Amniotic epithelial cell (primary cell): ENCODE measurements around the gene IGSF21.

ENCODE experiments used
- DNase-seq: peaks from one replicate; pipeline ENCODE4 v3.0.0-alpha.2; 2010; ENCODE audit warnings: low read depth

IGSF21 gene

DNA sequence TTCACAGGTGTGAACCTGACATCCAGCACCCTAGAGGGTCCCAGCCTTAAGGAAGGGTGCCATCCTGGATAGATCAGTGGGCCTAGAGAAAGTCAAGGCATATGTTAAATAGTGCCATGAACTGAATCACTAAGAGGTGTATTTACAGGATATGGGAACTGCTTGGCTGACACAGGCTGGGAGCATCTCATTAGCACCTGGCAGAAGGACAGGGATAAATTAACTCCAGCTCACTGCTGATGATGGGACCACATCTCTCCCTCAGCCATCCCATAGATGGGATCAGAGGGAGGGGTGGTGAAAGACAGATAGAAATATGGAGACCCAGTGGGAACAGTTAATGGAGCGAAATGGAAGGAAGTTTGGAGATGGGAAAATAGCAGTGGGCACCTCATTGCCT is 122.0 kb downstream of the IGSF21 start:
- DNase-seq = no peak

DNA sequence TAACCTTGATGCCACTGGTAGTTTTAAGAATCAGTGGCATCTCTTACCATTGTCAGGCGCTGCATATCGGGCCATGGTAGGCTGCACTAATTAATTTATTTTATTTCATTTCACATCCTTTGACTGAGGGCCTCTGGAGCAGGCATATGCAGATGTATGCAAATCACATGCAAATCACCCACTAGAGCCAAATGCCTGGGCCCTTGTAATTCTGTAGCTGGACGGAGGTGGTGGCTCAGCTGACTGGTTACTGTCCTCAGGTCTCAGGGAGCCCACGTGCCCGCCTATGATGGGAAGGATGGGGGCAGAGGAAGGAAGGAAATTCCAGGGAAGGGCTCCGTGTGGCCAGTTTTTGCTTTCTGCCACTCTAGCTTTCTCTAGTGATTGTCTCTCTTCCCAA is 122.7 kb downstream of the IGSF21 start:
- no peak for DNase-seq

- no peak for DNase-seq
These were observed 123.2 kb downstream of the IGSF21 start for GRCh38 chr1:18230840-18231239.

DNA sequence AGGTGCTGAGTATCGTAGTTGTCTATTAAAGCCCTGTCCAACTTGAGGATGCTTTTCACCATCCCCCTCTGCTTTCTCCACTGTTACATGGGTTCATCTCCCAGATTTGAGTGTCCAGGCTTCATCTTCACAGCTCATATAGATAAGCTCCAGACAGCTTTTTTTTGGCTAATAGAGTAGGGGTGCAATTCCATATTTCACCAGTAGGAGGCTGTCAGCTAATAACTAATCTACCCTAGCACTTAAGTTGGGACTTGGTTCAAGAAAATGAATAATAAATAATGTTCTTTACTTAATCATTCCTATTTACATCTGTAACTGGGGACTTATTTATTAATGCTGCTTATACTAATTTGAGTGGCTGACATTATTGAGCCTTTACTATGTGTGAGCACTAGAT is 124.5 kb downstream of the IGSF21 start:
- DNase-seq = no peak

DNA sequence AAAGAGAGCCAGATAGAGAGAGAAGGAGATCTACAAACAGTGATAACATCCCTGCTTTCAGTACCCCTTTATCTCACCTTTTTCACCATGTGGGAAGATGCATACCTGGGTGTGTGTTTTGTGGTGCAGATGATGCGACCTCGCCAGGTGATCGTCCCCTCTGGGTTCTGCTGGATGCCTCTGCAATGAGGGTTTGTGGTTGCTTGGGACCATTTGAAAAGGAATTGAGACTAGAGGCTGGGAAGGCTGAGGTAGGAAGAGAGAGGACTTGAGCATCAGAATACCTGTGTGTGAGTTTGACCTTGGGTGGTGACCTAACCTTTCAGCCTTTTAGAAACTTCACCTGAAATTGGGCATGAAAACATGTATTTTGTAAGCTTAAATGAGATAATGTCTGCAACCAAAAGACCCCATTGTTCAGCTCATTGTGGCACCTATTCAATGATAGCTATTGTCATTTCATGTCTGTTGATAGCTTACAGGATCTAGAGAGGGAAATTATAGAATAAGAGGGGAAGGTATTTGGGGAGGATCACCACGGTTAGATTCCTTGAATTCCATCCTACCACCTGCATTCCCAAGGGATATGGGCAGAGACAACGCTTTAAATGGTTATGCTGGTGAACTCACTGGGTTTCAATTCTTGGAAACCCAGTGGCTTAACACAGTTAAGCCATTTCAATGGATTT is 125.7 kb downstream of the IGSF21 start:
- no peak for DNase-seq

DNA sequence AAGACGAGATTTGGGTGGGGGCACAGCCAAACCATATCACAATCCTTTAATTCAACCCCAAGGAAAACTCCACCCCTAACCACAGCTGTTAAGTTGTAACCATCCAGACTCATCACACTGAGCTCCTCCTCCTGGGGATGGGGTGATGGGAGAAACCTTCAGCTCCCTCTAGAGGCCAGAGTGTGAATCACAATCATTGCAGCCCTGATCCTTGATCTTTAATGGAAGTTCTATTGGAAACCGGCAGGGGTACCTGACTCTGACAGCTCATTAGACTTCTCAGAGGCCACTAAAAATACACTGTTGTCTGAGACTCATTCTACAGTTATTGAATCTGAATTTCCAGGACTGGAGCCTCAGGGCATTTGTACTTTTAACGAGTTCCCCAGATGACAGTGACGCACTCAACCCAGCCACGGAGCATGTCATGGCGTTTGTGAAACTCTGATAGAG is 127.2 kb downstream of the IGSF21 start:
- DNase-seq = no peak

DNA sequence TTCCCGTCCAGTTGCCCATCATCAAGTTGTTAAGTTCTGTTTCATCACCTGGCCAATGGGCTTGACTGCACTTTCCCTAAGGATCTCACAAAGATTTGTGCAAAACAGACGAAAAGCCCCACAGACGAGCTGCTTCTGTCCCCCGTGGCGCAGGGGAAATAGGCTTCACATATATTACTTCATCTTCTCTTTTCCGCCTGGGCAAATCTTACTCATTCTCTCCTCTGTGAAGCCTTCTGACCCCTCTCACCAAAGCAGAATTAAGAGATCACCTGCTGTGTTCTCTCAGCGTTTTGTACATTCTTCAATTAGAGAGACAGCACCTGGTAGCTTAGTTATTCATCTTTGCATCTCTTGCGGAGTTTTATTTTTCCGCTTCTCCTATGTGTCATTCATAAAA is 129.8 kb downstream of the IGSF21 start:
- no peak for DNase-seq

DNA sequence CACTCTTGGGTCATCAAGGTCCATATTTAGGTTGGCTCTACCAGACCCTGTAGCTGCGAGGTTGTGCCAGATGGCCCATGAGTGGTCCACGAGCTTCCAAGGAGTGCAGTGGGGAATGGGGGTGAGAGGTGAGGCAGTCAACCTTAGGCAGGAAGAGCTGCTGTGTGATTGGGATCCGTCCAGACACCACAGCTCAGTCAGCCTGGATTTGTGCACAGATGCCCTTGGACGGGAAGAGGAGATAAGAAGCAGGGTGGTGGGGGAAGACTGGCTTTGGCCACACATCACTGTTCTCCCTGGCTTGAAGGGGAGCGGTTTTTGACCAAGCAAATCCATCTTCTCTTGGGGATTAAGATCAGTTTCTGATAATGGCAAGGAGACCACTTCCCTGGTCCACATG is 130.6 kb downstream of the IGSF21 start:
- DNase-seq = no peak

DNA sequence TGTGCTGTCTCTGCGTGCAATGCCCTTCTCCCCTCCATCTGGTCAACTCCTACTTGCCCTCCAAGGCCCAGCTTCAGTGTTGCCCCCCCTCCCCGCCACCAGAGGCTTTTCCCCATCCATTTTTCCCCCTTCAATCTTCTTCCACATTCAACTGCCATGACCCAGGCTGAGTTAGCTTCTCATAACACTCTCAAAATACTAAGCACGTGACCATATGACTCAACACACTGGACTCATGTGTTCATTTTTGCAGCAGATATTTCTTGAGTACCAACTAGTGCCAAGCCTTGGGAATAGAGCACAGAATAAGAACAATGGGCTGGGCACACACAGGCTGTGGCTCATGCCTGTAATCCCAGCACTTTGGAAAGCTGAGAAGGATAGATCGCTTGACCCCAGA is 132.1 kb downstream of the IGSF21 start:
- DNase-seq = no peak

DNA sequence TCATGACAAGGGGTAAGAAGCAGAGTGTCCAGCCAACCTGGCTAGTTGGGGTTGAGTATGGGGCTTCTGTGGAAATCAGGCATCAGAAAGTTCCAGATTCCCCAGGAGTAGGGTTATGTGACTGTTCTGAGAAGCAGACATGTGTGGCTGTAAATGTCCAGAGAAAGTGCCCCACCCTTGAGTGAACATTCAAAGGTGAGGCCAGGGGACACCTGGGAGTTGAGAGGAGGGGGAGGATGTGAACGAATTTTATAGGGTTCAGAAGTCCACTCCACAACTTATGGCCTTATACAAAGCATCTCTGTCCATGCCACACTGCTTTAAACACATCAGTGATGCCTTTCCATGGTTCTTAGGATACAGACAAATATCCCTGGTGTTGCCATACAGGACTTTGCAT is 133.3 kb downstream of the IGSF21 start:
- no peak for DNase-seq

DNA sequence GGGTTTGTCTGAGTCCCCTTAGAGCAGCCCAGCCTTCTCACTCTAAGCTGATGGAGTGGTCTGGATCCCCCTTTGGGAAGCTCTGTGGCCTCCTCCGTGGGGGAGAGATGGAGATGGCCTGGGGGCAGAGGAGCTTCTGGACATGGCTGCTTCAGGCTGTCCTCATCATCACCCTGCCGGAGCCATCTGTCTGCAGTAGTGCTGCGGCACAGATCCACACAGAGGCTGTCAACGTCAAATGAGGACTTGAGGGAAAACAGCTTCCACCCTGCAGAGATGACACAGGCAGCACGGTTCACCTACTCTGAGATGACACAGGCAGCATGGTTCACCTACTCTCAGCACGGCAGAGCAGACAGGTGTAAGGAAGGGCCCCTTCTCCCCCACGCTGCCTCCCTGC is 134.3 kb downstream of the IGSF21 start:
- DNase-seq = no peak

GRCh38 chr1:18243503-18244175 is 136.0 kb downstream of the IGSF21 start:
- DNase-seq = no peak

- no peak for DNase-seq
These were observed 137.2 kb downstream of the IGSF21 start for GRCh38 chr1:18244762-18245161.

DNA sequence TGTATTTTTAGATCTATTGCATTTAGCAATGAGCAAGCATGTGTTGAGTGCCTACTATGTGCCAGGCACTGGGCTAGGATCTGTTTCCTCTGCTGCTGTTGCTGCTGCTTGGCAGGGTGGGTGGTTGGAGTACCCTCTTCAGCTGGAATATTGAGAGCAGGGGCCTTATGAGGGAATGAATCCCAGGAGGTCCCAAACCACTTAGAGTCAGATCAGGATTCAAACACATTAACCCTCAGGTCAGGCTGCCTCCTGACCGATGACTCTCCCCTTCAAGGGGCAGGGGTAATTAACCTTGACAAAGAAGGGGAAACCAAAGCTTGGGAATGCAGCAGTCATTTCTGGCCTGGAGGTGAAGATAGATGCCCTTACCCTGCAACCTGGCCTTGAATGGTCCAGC is 138.0 kb downstream of the IGSF21 start:
- no peak for DNase-seq

GRCh38 chr1:18246543-18246942 is 138.9 kb downstream of the IGSF21 start:
- DNase-seq = no peak

GRCh38 chr1:18247151-18247550 is 139.6 kb downstream of the IGSF21 start:
- DNase-seq = no peak

- DNase-seq = no peak
These were observed 142.0 kb downstream of the IGSF21 start for GRCh38 chr1:18249631-18250030.

DNA sequence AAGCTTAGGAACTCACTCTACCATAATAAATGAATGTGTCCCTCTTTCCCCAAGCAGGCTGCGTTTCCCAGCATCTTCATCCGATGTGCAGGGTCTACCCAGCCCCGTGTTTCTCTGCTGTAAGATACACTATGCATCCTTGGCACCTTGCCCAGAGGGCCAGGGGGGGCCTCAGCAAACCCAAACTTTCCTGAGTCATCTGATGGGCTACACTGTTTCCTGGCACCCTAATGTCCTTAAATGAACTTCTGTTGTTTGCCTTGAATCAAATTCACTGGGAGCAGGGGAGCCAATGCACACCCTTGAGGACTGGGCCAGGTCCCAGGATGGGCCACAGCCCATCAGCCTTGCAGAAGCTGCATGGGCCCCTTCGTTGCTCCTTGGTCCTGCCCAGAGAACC is 145.5 kb downstream of the IGSF21 start:
- no peak for DNase-seq

GRCh38 chr1:18256282-18257235 is 149.0 kb downstream of the IGSF21 start:
- peak; percentile 2 for DNase-seq

GRCh38 chr1:18257778-18258177 is 150.2 kb downstream of the IGSF21 start:
- no peak for DNase-seq

DNA sequence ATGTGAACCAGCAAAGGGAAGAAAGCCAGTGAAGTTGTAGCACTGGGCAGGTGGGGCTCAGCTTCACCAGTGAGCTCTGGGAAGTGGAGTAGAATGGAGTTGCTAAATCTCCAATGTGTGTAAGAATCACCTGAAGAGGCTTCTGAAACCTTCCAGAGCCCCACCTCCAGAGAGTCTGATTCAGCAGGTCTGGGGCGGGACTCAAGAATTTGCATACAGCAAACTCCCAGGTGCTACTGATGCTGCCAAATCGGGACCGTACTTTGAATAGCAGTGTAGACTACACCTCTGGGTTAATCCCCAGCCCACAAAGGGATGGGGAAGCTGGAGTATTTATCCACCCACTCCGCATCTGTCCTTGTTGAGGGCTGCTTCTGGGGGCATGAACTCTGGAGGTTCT is 154.3 kb downstream of the IGSF21 start:
- no peak for DNase-seq

DNA sequence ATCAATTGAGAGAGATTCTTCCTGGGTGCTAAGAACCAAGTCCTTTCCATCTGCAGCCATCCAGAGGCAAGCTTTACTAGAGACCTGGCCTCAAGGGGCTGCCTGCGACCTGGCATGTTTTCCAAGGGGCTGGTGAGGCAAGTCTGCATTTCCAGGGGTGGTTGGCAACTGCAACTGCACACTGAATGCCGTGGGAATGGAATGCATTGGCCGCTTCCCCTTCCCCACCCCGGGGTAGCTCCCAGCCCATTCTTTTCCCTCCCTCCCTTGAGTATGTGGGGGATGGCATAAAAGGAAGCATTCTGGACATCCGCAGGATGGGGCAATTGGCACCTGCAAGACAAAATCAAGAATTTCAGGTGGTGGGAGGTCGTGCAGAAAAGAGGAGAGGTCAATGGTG is 155.1 kb downstream of the IGSF21 start:
- no peak for DNase-seq
